Suprapubic skin (tissue), 4 donors: ENCODE measurements around the gene UTF1.

ENCODE experiments used
- CTCF ChIP-seq, 2 donors: fragments of 200-600 bp in 1 of 2; fragments of 450-650 bp in 1 of 2; sonication (generic) in 1 of 2; IDR thresholded peaks; one replicate each; pipeline ENCODE4 v1.5.1; 2016 to 2019; ENCODE audit warnings: antibody characterized with exemption in 2 of 2, mild to moderate bottlenecking in 1 of 2, moderate library complexity in 1 of 2
- EP300 ChIP-seq: sonication (generic); formaldehyde crosslinking; IDR thresholded peaks from one replicate; pipeline ENCODE4 v1.6.1; 2017; ENCODE audit warnings: antibody characterized with exemption
- POLR2A ChIP-seq, 2 donors: fragments of 450-650 bp; IDR thresholded peaks; one replicate each; pipeline ENCODE4 v1.6.1; 2017; ENCODE audit warnings: antibody characterized with exemption in 2 of 2, mild to moderate bottlenecking in 2 of 2, moderate library complexity in 2 of 2
- POLR2AphosphoS5 ChIP-seq, 3 donors: sonication (generic); formaldehyde crosslinking; IDR thresholded peaks; one replicate each; pipeline ENCODE4 v1.6.1; 2017; ENCODE audit warnings: antibody characterized with exemption in 3 of 3

GRCh38 chr10:133210398-133211140, 19.4 kb upstream of the UTF1 start:
- TF ChIP-seq CTCF (IDR thresholded peaks at IDR 0.05): no peak
- no peak for TF ChIP-seq POLR2AphosphoS5 (IDR thresholded peaks at IDR 0.05)
- TF ChIP-seq EP300: no peak
- TF ChIP-seq POLR2A (IDR thresholded peaks at IDR 0.05): no peak
